ENCODE data around the gene PEMT.
A peak's percentile ranks its signal among the peaks of the same experiment; 100 is the strongest.

The PEMT gene

GRCh38 chr17:17503566-17504130, 87.9 kb downstream of the PEMT start:
- no peak for DNase-seq (ENCODE audit: low read depth)

GRCh38 chr17:17502741-17503565, 88.6 kb downstream of the PEMT start:
- DNase-seq (ENCODE audit: low read depth) = no peak

- DNase-seq (ENCODE audit: low read depth) = no peak
Measured at GRCh38 chr17:17500999-17501605, 90.4 kb downstream of the PEMT start.

GRCh38 chr17:17499402-17500145, 91.9 kb downstream of the PEMT start:
- no peak for DNase-seq (ENCODE audit: low read depth)

- no peak for DNase-seq (ENCODE audit: low read depth)
Measured at GRCh38 chr17:17498606-17499301, 92.8 kb downstream of the PEMT start.

GRCh38 chr17:17497845-17498520, 93.5 kb downstream of the PEMT start:
- DNase-seq (ENCODE audit: low read depth) = no peak

GRCh38 chr17:17497065-17497844, 94.3 kb downstream of the PEMT start:
- no peak for DNase-seq (ENCODE audit: low read depth)

GRCh38 chr17:17496189-17497064, 95.1 kb downstream of the PEMT start, which contains the start of gene RASD1:
Gene RASD1 (minus strand): TSS chr17:17496395. CDS start chr17:17496181, 214 bp downstream.
- peak; percentile 66 for DNase-seq (ENCODE audit: low read depth)

- no peak for DNase-seq (ENCODE audit: low read depth)
Measured at GRCh38 chr17:17495536-17496188, 95.8 kb downstream of the PEMT start.

GRCh38 chr17:17494870-17495535, 96.5 kb downstream of the PEMT start:
- DNase-seq (ENCODE audit: low read depth) = no peak

GRCh38 chr17:17494499-17494869, 97.0 kb downstream of the PEMT start:
- DNase-seq (ENCODE audit: low read depth) = no peak

- no peak for DNase-seq (ENCODE audit: low read depth)
Measured at GRCh38 chr17:17493986-17494466, 97.5 kb downstream of the PEMT start.

- no peak for DNase-seq (ENCODE audit: low read depth)
Measured at GRCh38 chr17:17493249-17493985, 98.1 kb downstream of the PEMT start.

GRCh38 chr17:17492571-17492970, 98.9 kb downstream of the PEMT start:
- DNase-seq (ENCODE audit: low read depth) = no peak

GRCh38 chr17:17492085-17492484, 99.4 kb downstream of the PEMT start:
- no peak for DNase-seq (ENCODE audit: low read depth)

GRCh38 chr17:17491546-17491988, 99.9 kb downstream of the PEMT start:
- no peak for DNase-seq (ENCODE audit: low read depth)

GRCh38 chr17:17491031-17491471, 100.5 kb downstream of the PEMT start:
- DNase-seq (ENCODE audit: low read depth) = no peak
